ENCODE results near the gene STXBP1. TPM values are rescaled to one million over a fixed set of nuclear protein-coding genes. Genes with fewer than 3 reads are reported as not detected.
A peak's percentile ranks its signal among the peaks of the same experiment; 100 is the strongest.

STXBP1 gene
- total and polyA plus RNA-seq, 2 of the 13 experiments (the other 11 are each of a cell fraction or from before 2014, with no cell fraction given) = 2.9 TPM

DNA sequence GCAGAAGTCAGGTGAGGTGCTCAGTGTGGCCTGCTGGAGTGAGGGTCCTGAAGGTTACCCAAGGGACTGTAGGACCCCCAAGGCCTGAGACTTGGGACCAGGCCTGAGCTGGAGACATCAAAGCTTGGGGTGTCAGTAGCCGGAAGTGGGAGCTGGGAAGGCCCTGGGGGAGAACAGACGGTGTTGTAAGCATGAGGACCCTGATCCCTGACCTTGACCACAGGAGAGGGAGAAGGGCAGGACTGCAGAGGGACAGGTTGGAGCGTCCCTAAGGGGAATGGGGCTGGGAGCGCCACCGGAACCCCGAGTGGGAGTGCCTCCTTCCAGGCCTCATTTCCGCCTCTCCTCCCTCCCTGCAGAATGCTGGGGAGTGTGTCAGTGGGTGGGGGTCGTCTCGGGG is 104.3 kb downstream of the STXBP1 start (continued):
- TF ChIP-seq HDAC6 (IDR thresholded peaks at IDR 0.05; ENCODE audit: low read depth, low read length) (no peak), ZNF567 (CRISPR knock-in tag; IDR thresholded peaks at IDR 0.05; ENCODE audit: borderline replicate concordance) (no peak), FOXK1 (CRISPR knock-in tag; IDR thresholded peaks at IDR 0.05; ENCODE audit: borderline replicate concordance, low read depth) (no peak), ZNF616 (CRISPR knock-in tag; IDR thresholded peaks at IDR 0.05; ENCODE audit: low read depth) (0 out of 2 replicates have a peak, but pooled peaks have one; percentile 12), POLR2G (IDR thresholded peaks at IDR 0.05; ENCODE audit: low read depth, low read length) (no peak), SALL1 (CRISPR knock-in tag; IDR thresholded peaks at IDR 0.05) (0 out of 2 replicates have a peak, but pooled peaks have one; percentile 19), GABPA (IDR thresholded peaks at IDR 0.05; ENCODE audit: low read depth, low read length) (peak; percentile 28; the same call in 1 of the 2 replicates), GABPA (CRISPR knock-in tag; IDR thresholded peaks at IDR 0.05; ENCODE audit: low read depth) (peak; percentile 74; the same call in 1 of the 2 replicates), ELF1 (CRISPR knock-in tag; IDR thresholded peaks at IDR 0.05) (peak; percentile 71; the same call in 1 of the 2 replicates), MATR3 (CRISPR knock-in tag; IDR thresholded peaks at IDR 0.05) (no peak), ZNF207 (IDR thresholded peaks at IDR 0.05; ENCODE audit: borderline replicate concordance) (no peak), ZNF12 (CRISPR knock-in tag; IDR thresholded peaks at IDR 0.05) (no peak)
- TF ChIP-seq, protein P1, sequence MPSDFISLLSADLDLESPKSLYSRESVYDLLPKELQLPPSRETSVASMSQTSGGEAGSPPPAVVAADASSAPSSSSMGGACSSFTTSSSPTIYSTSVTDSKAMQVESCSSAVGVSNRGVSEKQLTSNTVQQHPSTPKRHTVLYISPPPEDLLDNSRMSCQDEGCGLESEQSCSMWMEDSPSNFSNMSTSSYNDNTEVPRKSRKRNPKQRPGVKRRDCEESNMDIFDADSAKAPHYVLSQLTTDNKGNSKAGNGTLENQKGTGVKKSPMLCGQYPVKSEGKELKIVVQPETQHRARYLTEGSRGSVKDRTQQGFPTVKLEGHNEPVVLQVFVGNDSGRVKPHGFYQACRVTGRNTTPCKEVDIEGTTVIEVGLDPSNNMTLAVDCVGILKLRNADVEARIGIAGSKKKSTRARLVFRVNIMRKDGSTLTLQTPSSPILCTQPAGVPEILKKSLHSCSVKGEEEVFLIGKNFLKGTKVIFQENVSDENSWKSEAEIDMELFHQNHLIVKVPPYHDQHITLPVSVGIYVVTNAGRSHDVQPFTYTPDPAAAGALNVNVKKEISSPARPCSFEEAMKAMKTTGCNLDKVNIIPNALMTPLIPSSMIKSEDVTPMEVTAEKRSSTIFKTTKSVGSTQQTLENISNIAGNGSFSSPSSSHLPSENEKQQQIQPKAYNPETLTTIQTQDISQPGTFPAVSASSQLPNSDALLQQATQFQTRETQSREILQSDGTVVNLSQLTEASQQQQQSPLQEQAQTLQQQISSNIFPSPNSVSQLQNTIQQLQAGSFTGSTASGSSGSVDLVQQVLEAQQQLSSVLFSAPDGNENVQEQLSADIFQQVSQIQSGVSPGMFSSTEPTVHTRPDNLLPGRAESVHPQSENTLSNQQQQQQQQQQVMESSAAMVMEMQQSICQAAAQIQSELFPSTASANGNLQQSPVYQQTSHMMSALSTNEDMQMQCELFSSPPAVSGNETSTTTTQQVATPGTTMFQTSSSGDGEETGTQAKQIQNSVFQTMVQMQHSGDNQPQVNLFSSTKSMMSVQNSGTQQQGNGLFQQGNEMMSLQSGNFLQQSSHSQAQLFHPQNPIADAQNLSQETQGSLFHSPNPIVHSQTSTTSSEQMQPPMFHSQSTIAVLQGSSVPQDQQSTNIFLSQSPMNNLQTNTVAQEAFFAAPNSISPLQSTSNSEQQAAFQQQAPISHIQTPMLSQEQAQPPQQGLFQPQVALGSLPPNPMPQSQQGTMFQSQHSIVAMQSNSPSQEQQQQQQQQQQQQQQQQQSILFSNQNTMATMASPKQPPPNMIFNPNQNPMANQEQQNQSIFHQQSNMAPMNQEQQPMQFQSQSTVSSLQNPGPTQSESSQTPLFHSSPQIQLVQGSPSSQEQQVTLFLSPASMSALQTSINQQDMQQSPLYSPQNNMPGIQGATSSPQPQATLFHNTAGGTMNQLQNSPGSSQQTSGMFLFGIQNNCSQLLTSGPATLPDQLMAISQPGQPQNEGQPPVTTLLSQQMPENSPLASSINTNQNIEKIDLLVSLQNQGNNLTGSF (CRISPR knock-in tag; IDR thresholded peaks at IDR 0.05) = no peak
- TF ChIP-seq, protein P2, sequence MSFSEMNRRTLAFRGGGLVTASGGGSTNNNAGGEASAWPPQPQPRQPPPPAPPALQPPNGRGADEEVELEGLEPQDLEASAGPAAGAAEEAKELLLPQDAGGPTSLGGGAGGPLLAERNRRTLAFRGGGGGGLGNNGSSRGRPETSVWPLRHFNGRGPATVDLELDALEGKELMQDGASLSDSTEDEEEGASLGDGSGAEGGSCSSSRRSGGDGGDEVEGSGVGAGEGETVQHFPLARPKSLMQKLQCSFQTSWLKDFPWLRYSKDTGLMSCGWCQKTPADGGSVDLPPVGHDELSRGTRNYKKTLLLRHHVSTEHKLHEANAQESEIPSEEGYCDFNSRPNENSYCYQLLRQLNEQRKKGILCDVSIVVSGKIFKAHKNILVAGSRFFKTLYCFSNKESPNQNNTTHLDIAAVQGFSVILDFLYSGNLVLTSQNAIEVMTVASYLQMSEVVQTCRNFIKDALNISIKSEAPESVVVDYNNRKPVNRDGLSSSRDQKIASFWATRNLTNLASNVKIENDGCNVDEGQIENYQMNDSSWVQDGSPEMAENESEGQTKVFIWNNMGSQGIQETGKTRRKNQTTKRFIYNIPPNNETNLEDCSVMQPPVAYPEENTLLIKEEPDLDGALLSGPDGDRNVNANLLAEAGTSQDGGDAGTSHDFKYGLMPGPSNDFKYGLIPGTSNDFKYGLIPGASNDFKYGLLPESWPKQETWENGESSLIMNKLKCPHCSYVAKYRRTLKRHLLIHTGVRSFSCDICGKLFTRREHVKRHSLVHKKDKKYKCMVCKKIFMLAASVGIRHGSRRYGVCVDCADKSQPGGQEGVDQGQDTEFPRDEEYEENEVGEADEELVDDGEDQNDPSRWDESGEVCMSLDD (CRISPR knock-in tag; IDR thresholded peaks at IDR 0.05; ENCODE audit: borderline replicate concordance) = 0 out of 2 replicates have a peak, but pooled peaks have one; percentile 29
- TF ChIP-seq, protein P3, sequence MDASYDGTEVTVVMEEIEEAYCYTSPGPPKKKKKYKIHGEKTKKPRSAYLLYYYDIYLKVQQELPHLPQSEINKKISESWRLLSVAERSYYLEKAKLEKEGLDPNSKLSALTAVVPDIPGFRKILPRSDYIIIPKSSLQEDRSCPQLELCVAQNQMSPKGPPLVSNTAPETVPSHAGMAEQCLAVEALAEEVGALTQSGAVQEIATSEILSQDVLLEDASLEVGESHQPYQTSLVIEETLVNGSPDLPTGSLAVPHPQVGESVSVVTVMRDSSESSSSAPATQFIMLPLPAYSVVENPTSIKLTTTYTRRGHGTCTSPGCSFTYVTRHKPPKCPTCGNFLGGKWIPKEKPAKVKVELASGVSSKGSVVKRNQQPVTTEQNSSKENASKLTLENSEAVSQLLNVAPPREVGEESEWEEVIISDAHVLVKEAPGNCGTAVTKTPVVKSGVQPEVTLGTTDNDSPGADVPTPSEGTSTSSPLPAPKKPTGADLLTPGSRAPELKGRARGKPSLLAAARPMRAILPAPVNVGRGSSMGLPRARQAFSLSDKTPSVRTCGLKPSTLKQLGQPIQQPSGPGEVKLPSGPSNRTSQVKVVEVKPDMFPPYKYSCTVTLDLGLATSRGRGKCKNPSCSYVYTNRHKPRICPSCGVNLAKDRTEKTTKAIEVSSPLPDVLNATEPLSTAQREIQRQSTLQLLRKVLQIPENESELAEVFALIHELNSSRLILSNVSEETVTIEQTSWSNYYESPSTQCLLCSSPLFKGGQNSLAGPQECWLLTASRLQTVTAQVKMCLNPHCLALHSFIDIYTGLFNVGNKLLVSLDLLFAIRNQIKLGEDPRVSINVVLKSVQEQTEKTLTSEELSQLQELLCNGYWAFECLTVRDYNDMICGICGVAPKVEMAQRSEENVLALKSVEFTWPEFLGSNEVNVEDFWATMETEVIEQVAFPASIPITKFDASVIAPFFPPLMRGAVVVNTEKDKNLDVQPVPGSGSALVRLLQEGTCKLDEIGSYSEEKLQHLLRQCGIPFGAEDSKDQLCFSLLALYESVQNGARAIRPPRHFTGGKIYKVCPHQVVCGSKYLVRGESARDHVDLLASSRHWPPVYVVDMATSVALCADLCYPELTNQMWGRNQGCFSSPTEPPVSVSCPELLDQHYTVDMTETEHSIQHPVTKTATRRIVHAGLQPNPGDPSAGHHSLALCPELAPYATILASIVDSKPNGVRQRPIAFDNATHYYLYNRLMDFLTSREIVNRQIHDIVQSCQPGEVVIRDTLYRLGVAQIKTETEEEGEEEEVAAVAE (CRISPR knock-in tag; IDR thresholded peaks at IDR 0.05; ENCODE audit: borderline replicate concordance) = no peak
- TF ChIP-seq, protein P4, sequence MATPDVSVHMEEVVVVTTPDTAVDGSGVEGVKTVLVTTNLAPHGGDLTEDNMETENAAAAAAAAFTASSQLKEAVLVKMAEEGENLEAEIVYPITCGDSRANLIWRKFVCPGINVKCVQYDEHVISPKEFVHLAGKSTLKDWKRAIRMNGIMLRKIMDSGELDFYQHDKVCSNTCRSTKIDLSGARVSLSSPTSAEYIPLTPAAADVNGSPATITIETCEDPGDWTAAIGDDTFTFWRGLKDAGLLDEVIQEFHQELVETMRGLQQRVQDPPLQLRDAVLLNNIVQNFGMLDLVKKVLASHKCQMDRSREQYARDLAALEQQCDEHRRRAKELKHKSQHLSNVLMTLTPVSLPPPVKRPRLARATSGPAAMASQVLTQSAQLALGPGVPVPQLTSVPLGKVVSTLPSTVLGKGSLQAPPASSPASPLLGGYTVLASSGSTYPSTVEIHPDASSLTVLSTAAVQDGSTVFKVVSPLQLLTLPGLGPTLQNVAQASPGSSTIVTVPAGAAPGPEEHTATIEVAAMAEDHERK (CRISPR knock-in tag; IDR thresholded peaks at IDR 0.05; ENCODE audit: low read depth) = no peak

Measured in HepG2 (cell line).